HG03571 (cell line): ENCODE data around the gene VAT1L.

Experiments used
- ATAC-seq: cut with Tn5 transposase; IDR thresholded peaks from one replicate; pipeline ENCODE4 v1.9.1; 2021; ENCODE audit not compliant: unreplicated experiment

VAT1L gene, protein sequence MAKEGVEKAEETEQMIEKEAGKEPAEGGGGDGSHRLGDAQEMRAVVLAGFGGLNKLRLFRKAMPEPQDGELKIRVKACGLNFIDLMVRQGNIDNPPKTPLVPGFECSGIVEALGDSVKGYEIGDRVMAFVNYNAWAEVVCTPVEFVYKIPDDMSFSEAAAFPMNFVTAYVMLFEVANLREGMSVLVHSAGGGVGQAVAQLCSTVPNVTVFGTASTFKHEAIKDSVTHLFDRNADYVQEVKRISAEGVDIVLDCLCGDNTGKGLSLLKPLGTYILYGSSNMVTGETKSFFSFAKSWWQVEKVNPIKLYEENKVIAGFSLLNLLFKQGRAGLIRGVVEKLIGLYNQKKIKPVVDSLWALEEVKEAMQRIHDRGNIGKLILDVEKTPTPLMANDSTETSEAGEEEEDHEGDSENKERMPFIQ

DNA sequence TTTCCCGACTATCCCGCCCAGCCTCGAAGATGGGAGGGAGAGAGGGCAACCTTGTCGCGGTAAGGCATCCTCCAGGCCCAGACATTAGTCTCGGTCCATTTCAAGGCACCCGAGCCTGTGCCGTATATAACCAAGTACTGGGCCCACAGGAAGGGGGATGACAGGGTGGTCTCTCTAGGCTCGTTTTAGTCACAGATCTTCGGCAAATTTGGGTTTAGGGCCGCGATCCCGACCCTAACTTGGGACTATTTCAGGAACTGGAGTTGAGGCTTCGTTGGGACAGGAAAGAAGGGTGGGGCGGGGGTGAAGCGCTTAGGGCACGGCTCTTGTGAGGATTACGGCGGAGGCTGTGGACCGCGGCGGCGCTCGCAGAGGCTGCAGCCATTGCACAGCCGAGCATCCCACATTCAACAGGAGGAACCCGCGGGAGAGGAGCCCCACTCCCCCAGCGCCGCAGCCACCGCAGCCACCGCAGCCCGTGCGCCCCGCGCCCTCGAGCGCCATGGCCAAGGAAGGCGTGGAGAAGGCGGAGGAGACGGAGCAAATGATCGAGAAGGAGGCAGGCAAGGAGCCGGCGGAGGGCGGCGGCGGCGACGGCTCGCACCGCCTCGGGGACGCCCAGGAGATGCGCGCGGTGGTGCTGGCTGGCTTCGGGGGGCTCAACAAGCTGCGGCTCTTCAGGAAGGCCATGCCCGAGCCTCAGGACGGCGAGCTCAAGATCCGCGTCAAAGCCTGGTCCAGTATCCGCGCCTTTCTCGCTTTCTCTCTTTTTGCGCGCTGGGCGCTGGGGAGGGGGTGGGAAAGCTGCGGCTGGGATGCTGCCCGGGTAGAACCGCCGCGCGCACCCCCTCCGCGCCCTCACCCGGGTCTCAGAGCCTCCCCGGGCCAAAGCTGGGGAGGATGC is at the start of gene VAT1L:
Gene VAT1L, plus strand, starts transcription at position 384 of the 904 bp plus-strand sequence. Its CDS starts 119 bp downstream, at position 503.
- no peak for ATAC-seq

DNA sequence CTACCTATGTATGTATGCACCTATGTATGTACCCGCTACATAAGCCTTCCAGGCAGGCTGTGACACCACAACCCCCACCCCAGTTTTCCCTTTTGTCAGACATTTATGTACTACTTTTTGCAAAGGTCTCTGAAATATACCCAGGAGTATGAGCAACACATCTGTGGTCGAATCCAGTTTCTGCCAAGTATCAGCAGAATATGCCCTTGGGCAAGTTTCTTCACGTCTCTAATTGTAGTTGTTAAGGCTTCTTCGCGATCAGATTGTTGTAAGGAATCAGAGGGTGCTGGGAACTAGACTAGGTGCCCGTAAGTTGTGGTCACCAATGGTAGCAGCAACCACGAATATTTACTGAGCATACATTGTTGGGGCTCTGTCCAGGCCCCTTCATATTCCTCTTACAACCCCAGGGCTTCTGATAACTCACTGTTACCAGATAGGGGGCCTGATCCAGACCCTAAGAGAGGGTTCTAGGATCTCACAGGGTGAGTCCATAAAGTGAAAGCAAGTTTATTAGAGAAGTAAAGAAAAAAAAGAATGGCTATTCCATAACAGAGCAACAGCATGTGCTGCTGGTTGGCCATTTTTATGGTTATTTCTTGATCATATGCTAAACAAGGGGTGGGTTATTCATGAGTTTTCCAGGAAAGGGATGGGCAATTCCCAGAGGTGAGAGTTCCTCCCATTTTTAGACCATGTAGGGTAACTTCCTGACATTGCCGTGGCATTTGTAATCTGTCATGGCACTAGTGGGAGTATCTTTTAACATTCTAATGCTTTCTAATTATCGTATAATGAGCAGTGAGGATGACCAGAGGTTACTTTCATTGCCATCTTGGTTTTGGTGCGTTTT is 49.4 kb upstream of the VAT1L start:
- no peak for ATAC-seq

- ATAC-seq: no peak
These were observed 48.8 kb upstream of the VAT1L start for GRCh38 chr16:77739559-77739892.

DNA sequence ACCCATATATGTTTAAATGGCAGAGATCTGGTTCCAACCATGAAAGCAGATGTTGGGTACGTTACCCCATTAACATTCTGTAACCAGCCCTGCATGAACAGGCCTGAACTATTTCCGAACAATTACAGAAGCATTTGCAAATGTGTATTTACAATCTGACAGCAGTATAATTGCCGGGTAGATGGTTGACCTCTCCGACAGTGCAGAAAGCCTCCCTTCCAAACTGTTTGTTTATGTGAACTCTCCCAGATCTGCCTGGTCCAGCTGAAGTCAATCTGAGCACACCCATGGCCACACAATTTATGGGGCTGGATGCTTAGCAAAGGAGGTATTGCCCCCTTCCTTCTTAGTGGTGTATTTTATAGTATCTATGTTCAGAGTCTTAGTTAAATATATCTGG is 44.2 kb upstream of the VAT1L start:
- ATAC-seq: no peak

DNA sequence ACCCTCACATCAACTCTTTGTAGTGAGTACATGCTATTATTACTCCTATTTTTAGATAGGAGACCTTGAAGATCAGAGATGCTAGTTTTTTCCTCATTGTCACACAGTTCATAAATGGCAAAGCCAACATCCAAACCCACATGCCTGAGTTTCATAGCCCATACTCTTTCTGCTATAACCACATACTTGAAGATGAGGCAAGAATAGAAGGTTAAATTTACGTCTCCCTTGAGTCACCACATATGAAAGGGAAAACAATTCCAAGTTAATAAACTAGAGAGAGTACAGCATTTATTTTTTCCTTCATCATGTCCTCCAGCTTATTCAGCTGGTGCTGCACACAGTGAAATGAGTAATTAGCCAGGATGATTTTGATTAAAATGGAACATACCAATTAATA is 42.4 kb upstream of the VAT1L start:
- ATAC-seq: no peak

GRCh38 chr16:77748421-77749005 is 39.9 kb upstream of the VAT1L start:
- no peak for ATAC-seq

DNA sequence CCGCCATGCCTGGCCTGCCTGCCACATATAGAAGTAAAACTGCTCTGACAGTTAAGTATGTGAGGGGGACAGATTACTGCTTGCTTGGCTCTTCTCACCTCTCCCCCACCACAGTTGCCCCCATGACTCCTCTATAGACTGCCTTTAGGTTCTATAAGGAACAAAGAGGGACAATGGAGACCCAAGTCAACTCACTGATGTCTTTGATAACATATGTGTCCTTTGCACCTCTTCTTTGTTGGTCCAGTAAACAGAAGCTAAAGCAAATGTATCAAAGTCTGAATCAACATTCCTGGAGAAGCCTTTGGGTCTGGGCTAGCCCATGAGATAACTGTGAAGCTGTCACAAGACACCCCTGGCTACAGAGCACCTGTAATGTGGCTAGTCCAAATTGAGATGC is 38.9 kb upstream of the VAT1L start:
- no peak for ATAC-seq

GRCh38 chr16:77758046-77758445 is 30.3 kb upstream of the VAT1L start:
- ATAC-seq: no peak

DNA sequence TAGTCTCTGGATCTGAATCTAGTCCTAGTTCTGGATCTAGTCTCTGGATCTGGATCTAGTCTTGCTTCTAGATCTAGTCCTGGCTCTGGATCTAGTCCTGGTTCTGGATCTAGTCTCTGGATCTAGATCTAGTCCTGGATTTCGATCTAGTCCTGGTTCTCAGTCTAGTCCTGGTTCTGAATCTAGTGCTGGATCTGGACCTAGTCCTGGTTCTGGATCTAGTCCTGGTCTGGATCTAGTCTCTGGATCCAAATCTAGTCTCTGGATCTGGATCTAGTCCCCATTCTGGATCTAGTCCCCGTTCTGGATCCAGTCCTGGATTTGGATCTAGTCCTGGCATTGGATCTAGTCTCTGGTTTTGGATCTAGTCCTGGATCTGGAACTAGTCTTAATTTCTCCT is 29.9 kb upstream of the VAT1L start:
- ATAC-seq: no peak

DNA sequence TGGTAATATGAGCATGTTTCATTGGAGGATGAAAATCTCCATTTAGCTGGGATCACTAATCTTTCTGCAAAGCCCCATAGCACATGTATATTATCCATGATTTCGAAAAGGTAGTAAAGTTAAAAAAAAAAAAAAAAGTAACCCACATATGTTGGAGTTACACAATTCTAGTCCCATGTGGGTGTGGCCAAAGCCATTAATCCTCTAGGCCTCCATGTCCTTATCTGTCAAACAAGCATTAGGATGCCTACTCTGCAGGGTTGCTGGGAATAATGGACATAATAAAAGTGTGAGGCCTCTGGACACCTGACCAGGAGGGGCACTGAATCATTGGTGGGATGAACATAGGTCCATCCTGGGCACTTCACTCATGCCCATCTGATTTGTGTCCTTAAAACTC is 29.2 kb upstream of the VAT1L start:
- ATAC-seq: no peak

DNA sequence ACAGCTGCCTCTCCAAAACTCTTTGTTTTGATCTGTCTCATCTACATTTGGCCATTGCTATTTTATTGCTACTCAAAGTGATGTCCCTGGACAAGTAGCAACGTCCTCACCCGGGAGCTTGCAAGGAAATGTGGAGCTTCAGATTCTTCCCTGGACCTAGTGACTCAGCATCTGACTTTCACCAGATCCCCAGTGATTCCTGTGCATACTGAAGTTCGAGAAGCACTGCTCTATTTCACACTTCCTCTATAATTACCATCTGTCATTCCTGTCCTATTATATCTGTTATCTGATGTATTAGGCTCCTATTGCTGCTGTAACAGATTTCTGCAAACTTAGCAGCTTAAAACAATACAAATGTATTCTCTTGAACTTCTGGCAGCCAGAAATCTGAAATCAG is 28.5 kb upstream of the VAT1L start:
- ATAC-seq: no peak

GRCh38 chr16:77760800-77761199 is 27.6 kb upstream of the VAT1L start:
- ATAC-seq: no peak

GRCh38 chr16:77761204-77761603 is 27.2 kb upstream of the VAT1L start:
- no peak for ATAC-seq

- ATAC-seq: no peak
These were observed 26.1 kb upstream of the VAT1L start for GRCh38 chr16:77762262-77762661.

DNA sequence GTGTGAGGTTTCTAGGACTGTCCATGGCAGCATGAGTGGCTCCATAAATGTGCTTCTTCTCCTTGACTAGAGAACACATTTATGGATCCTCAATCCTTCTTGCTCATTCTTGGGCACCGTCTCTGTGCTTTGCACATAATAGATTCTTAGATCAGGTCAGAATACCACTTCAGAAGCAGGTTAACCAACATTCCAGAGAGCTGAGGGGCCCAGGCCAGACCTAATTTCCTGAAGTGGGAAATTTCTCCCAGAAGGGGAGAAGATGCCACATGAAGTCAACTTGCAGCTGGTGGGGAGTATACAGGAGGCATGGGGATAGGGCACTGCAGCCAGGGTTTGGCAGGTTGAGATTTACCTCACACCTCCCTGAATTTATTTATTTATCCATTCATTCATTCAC is 24.4 kb upstream of the VAT1L start:
- ATAC-seq: no peak

- ATAC-seq: no peak
These were observed 21.2 kb upstream of the VAT1L start for GRCh38 chr16:77767211-77767610.

DNA sequence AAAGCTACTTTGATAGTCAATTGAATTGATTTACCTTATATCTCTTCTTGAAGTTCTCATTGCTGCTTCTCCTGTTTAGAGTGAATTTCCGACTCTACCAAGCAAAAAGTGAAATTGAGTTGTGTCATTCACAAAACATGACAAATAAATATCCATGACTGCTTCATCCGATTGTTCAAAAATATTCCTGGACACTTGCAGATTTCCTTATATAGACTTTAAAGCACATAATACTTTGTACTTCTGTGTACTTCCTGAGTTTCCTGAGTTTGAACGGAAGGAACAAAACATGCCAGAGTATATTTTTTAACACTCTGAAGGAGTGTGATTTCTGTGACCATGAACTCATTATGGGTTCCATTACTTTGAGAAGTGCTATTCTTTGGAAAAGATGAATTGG is 20.5 kb upstream of the VAT1L start:
- no peak for ATAC-seq

GRCh38 chr16:77775911-77776909 is 12.2 kb upstream of the VAT1L start:
- ATAC-seq: no peak

GRCh38 chr16:77777745-77778144 is 10.6 kb upstream of the VAT1L start:
- ATAC-seq: no peak

DNA sequence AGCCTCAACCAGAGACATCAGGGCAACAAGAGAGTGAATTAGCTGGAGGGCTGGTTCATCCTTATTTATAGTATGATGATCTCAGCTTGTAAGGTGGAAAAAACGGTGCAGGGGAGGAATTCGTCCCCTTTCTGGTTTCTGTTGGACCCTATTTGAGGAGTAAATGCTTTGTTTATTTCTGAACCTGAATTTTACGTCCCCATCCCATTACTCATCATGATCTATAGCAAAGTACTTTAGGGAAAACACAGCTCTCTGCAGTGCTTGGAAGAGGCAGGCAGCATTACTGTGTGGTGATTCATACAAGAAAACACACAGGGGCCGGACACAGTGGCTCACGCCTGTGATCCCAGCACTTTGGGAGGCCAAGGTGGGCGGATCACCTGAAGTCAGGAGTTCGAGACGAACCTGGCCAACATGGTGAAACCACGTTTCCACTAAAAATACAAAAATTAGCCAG is 8.0 kb upstream of the VAT1L start:
- ATAC-seq: no peak
